ENCODE measurements around the gene IL1RN.

The IL1RN gene

DNA sequence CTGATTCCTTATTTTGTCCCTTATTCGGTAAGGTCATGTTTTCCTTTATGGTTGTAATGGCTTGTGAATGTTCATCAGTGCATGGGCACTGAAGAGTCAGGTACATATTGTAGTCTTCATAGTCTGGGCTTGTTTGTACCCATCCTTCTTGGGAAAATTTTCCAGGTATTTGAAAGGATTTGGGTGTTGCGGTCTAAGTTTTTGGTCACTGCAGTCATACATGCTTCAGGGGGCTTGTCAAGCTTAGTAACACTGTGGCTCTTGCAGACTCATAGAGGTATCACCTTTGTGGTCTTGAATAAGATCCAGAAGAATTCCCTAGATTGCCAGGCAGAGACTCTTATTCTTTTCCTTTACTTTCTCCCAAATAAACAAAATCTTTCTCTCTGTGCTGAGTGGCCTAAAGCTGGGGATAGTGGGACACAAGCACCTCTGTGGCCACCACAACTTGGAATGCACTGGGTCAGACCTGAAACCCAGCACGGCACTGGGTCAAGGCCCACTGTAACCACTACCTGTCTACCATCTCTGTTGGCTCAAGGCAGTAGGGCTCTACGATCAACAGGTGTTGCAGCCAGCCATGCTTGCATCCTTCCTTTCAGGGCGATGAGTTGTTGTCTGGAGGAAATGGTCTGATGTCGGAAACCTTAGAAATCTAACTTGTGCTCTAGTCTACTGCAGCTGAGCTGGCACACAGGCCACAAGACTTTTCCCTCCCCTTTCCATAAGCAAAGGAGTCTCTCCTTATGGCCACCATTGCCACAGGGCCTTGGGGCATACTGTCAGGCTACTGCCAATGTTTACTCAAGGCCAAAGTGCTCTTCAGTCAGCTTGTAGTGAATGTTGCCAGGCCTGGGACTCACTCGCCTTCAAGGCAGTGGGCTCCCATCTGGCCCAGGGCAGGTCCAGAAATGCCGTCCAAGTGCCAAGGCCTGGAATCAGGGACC, 21.5 kb downstream of the IL1RN start:
- no peak for TF ChIP-seq CTCF (IDR thresholded peaks at IDR 0.05; ENCODE audit: insufficient read depth, missing control alignments)
- no peak for DNase-seq (ENCODE audit: insufficient read length, low spot score)
- FAIRE-seq, result no peak

DNA sequence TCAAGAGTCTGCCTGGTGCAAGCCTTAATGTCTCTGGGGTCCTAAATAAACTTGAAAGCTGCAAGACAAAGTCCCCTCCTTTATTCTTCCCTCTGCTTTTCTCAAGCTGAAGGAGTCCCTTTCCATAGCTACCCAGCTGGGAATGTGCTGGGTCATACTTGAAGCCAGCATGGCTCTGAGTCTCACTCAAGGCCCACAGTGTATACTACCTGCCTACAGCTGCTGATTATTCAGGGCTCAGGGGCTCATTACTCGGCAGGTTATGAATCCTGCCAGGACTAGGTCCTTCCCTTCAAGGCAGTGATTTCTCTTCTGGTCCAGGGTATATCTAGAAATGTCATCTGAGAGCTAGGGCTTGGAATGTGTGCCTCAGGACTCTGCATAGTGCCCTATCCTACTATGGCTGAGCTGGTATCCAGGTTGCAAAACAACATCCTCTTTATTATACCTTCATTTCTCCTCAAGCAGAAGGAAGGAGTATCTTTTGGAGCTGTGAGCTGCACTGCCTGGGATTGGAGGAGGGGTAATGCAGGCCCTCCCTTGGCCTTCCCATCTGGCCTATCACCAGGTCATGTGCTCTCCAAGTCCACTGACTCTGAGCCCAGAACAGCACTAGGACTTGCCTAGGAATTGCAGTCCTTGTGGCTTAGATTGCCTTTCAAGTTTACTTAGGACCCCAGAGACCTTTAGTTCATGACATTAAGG, 22.3 kb downstream of the IL1RN start:
- FAIRE-seq (no peak), DNase-seq (ENCODE audit: insufficient read length, low spot score) (no peak)
- no peak for TF ChIP-seq CTCF (IDR thresholded peaks at IDR 0.05; ENCODE audit: insufficient read depth, missing control alignments)

GRCh38 chr2:113150258-113150601, 22.8 kb downstream of the IL1RN start:
- FAIRE-seq (no peak), DNase-seq (ENCODE audit: insufficient read length, low spot score) (no peak)

DNA sequence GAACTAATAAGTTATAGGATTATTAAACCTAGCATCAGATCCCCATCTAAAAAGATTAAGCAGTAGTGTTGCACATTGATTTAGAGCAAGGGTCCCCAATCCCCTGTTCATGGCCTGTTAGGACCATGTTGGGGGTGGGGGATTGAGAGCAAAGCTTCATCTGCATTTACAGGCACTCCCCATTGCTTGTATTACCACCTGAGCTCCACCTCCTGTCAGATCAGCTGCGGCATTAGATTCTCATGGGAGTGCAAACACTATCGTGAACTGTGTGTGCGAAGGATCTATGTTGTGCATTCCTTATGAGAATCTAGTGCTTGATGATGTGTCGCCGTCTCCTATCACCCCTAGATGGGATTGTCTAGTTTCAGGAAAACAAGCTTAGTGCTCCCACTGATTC, 27.9 kb downstream of the IL1RN start:
- FAIRE-seq (no peak), DNase-seq (ENCODE audit: insufficient read length, low spot score) (no peak)
- no peak for TF ChIP-seq CTCF (IDR thresholded peaks at IDR 0.05; ENCODE audit: insufficient read depth, missing control alignments)

More at GRCh38 chr2:113150258-113150601, 22.8 kb downstream of the IL1RN start:
- no peak for TF ChIP-seq CTCF (IDR thresholded peaks at IDR 0.05; ENCODE audit: insufficient read depth, missing control alignments)

- no peak for DNase-seq (ENCODE audit: insufficient read length, low spot score)
- TF ChIP-seq CTCF (IDR thresholded peaks at IDR 0.05; ENCODE audit: insufficient read depth, missing control alignments), result no peak
- FAIRE-seq, result no peak
Measured at GRCh38 chr2:113156278-113157117, 29.1 kb downstream of the IL1RN start.

GRCh38 chr2:113157118-113157896, 29.9 kb downstream of the IL1RN start:
- no peak for TF ChIP-seq CTCF (IDR thresholded peaks at IDR 0.05; ENCODE audit: insufficient read depth, missing control alignments)
- FAIRE-seq, result no peak
- DNase-seq (ENCODE audit: insufficient read length, low spot score), result no peak

All from D721Med (cell line).